GM18505 (cell line): ENCODE measurements around the gene FAM72D.
A peak's percentile ranks its signal among the peaks of the same experiment; 100 is the strongest.
"Not testable (repeated sequence)": the region's sequence is repeated elsewhere in the genome, so short reads cannot be mapped to it uniquely, and the experiment has no call there.

Experiments
- ATAC-seq: cut with Tn5 transposase; IDR thresholded peaks from one replicate; pipeline ENCODE4 v1.9.1; 2021; ENCODE audit not compliant: unreplicated experiment

Gene FAM72D

GRCh38 chr1:145095284-145096057 lies at the start of gene FAM72D, which contains the start of gene SRGAP2B:
Gene FAM72D (plus strand): TSS chr1:145095974. CDS start chr1:145096848, 874 bp downstream.
Gene SRGAP2B (minus strand): TSS chr1:145095328. CDS start chr1:145092901, 2,427 bp downstream.
- peak; percentile 80 for ATAC-seq

DNA sequence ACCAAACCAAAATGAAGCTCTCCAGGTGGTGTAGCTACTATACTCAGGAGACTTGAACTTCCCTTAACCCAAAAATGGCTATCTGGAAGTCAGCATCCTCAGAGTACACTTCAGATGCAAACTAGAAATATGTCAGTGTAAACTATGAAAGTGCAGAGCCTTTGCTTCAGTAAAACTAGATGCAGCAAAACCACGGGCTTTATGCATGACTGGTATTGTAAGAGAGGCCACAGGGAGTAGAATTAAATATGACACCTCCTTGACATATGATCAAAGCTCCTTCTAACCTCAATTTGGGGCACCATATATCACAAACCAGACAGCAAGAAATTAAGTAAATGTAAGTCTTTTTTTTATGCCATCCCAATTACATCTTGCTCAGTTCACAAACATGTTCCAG lies 48.2 kb upstream of the FAM72D start:
- ATAC-seq = not testable (repeated sequence)

- ATAC-seq = not testable (repeated sequence)
These were observed 47.5 kb upstream of the FAM72D start for GRCh38 chr1:145048181-145048856.

DNA sequence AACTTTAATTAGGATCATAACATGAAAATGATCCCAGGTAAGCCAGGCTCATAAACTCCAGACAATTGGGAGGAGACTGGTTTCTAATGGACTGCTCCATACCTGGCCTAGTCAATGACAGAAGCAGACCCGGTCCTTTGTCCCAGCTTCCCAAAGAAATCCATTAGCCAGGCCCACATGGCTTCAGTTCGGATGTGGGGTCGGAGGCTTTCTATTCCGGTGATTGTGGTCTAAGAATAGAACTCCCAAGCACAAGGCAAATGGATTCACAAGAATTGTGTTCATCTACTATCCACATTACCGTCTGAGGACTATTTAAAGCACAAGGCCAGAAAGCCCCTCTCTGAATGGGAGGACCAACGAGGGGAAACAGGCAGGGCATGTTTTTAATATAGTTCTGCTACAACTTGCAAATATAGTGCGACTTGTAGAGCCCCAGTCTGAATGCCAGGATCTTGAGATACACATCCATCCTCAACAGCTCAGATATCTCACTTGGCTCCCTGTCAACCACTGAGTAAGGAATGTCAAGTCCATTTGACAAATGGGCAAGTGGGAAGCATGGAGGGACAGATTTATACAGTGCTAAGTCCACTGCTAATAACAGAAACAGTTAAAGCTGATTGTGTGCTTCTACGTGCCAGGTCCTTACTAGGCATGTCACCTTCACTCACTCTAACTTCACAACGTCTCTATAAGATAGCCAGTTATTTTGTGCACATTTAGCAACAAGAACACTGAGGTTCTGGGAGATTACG lies 43.6 kb upstream of the FAM72D start:
- not testable (repeated sequence) for ATAC-seq

DNA sequence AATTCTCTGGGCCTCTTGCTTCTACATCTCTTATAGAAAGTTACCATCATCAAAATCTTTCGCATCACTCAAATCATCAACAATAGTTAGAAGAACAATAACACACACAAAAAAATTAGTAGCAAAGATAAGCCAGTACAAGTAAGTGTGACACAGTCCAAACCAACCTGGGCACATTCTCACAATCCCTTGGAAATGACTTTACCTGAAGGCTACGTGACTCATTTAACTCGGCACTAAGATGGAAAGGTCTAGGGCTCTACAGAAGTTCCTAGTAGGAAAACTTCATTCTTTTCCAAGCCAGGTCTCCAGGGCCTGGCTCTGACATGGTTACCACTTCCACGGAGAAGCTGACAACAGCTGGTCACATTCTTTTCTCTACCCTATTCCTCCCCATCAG lies 42.3 kb upstream of the FAM72D start:
- not testable (repeated sequence) for ATAC-seq

- ATAC-seq = peak; percentile 98
These were observed 40.5 kb upstream of the FAM72D start for GRCh38 chr1:145055217-145055760.

GRCh38 chr1:145058184-145058583 lies 37.6 kb upstream of the FAM72D start:
- not testable (repeated sequence) for ATAC-seq

DNA sequence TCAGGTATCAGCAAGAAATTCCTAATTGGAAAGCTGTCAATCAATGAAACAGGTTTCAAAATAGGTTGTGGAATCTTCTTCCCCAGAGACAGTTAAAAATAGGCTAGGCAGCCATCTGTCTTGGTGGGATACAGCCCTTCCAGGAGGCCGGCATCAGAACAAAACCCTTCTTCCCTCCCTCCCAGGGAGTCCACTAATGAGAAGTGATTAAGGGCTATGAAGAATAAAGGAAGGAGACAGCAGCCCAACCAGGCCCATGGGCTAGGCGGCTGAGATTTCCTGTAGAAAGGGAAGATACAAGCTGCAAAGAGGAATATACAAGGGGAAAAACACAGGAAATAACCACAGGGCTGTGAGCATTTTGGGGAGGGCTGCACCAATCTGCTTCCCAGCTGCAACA lies 32.5 kb upstream of the FAM72D start:
- not testable (repeated sequence) for ATAC-seq

DNA sequence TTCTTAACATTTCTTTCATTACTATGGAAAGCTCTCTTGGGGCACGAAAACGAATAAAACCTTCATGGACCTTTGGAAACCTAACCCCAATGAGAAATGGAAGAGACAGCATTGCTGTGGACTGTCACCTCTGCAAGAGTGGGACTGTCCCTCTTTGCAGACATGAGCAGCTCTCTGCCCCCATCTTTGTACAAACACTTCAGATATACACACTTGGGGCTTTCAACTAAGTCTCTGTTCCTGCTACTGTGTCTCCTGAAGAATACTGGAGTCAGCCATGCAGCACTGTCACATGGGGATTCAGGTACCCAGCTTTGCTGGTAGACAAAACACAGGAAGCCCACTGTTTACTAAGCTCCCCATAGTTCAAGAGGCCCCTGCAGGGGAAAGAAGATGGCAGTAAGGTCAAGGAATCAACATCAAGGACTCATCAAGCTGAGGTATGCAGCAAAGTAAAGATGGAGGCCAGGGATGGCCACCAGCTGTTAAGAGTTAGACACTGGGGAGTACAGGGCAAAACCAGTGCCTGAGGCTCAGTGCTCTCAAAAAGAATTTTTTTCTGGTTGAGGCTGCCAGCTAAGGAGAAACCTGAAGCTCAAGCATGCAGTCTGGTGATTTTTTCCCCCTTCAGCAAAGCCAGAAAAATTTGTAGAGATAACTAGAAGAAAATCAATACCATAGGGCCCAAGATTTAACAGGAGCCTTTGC lies 31.7 kb upstream of the FAM72D start:
- not testable (repeated sequence) for ATAC-seq

DNA sequence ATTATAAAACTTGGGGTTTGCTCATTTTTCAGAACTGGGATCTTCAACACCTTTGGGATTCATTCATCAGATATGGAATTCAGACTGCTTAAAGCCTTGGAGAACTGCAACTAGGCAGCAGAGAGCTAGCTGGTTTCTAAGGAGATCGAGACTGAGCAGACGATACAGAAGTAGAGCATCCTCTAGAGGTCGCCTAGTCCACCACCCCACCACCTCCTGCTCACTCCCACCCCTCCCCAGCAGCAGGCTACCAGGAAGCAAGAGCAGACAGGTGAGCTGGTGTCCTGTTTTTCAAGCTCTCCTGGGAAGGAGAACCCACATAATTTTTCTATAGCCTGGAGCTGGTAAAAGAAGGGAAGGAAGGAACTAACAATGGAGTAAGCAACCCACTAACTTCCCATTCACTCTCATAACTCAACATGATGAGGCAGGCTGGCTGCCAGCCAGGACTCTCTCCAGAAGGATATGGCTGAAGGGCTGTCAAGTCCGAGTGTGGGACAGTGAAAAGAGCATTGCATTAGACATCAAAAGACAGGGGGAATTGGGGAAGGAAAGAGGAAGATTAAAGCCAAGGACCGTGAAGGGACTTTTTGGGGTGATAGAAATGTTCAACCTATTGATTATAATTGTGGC lies 30.5 kb upstream of the FAM72D start:
- not testable (repeated sequence) for ATAC-seq

DNA sequence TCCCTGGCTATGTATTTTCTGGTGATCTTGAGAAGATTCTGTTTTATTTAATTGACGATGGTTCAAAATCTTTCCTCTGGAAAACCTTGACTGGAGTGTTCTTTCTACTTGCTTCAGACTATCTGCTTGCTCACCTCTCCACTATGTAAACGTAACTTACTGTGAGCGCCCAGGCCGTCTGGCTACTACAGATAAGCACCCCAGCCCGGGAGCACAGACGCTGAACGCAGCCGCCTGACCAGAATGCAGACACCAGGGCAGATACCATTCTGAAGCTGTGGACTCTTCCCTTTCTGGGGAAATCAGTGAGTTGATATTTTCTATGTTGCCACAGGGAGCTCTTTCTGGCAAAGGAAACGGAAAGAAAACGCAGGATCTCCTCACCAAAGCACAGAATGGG lies 29.3 kb upstream of the FAM72D start:
- ATAC-seq = not testable (repeated sequence)

DNA sequence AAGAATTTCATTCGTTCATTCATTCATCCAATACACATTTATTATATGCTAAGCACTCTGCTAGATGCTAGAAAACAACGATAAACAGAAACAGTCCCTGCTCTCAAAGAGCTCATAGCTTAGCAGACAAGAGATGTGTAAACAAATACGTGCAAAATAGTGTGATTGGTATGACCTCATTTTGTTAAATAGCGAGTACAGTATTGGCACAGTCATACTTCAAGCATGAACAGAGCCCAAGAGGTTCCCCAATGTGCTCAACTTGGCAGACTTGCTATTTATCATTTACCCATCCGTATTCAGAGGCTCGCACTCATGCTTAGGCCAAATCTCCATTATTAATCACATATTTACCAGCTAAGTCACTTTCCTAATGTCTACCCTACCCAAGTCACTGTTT lies 24.2 kb upstream of the FAM72D start:
- not testable (repeated sequence) for ATAC-seq

DNA sequence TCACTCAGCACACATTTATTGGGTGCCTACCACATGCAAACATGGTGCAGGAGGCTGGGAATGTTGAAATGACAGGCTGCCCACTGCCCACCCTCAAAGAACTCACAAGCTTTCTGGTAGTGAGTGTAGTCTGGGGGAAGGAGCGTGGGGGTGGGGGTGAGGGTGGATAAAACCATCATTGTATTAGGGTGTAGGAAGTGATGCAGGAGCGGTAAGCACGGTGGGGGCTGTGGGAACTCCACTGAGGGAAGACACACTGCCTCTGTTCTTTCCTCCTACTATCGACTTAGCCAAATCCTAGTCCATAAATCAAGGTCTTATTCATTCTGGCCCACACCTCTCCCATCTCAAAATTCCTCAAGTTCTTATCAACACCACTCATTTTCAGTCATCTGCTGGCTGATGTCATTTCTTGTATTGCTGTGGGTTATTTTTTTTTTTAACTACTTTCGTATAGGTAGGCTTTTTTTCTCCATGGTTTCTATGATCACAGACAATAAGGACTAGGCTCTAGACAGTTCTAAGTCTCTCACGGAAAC lies 21.7 kb upstream of the FAM72D start:
- not testable (repeated sequence) for ATAC-seq

GRCh38 chr1:145076877-145077276 lies 18.9 kb upstream of the FAM72D start:
- not testable (repeated sequence) for ATAC-seq

- ATAC-seq = not testable (repeated sequence)
These were observed 17.6 kb upstream of the FAM72D start for GRCh38 chr1:145077872-145078786.

DNA sequence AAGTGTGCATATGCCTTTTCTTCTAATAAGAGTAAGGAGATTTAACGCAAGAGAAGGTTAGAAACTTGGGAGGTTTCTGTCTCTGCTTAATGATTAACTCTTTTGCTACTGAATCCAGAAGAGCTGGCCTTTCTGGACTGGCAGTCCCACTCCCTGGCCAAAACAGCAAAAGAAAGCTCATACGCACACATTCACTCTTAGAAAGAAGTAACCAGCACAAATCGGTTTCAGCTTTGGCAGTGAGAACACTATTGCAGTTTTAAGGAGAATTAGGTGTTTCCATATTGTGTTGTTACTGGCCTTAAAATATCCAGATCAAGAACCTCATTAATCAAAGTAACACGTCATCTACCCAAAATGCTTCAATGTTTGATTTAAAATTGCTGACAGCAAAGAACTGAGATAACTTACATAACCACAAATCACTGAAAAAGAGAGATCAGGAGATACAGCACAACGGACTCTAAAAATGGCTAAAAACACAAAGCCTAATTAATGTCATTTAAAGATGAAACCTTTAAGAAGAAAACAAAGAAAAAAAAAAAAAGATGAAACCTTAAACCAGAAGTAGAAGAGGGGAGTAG lies 16.9 kb upstream of the FAM72D start:
- not testable (repeated sequence) for ATAC-seq

DNA sequence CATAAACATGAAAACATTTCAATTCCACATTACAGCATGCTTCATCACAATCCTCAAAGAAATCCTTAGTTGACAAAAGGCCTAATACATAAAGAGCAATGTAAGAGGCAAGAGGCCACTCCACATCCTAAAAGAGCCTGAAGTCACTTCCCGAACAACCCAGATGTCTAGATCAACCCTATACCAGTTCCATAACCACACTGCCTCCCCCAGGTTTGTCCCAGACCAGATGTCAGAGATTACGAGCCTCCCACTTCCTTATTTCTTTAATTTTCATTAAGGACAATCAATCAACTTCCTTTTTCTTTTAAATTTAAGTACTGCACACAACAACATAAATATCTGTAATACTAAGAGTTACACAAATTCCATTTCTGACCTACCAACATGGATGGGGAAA lies 16.0 kb upstream of the FAM72D start:
- not testable (repeated sequence) for ATAC-seq

GRCh38 chr1:145080193-145080592 lies 15.6 kb upstream of the FAM72D start:
- ATAC-seq = not testable (repeated sequence)
